Measurements from ENCODE around the gene MRPL49. TPM values are rescaled to one million over a fixed set of nuclear protein-coding genes. Genes with fewer than 3 reads are reported as not detected.

MRPL49 gene
- total and polyA plus RNA-seq, 2 donors (not counting 3 experiments of a cell fraction or from before 2014, with no cell fraction given): 49.7 to 90.4 TPM

- BruUV-seq (replicated peaks): no TSS peak
- H3K79me2 ChIP-seq (ENCODE audit: control insufficient read depth, insufficient read depth, low read length): peaks cover 19% of the 10 kb centered on the region
- H3K9me3 ChIP-seq (replicated peaks; ENCODE audit: control insufficient read depth, insufficient read depth, low read length): no peaks in the 10 kb centered on the region
- dilution Hi-C loops (cut with MboI; ENCODE audit: extremely low pct_ligation_motif_present, low sequenced_read_pairs) (no loop called here), intact Hi-C loops (cut with micrococcal nuclease) (no loop called here)
- ChIA-PET CTCF (no interaction called here), POLR2A (no interaction called here)
- TF ChIP-seq MAX (IDR thresholded peaks at IDR 0.05; ENCODE audit: insufficient read depth, insufficient read length): no peak
- no peak overlapping the region for H3K27ac ChIP-seq (ENCODE audit: insufficient read depth, low read depth, low read length)
- no peak overlapping the region for H3K4me2 ChIP-seq (ENCODE audit: insufficient read depth, low read length)
- H3K4me1 ChIP-seq (ENCODE audit: control insufficient read depth, extremely low read depth, insufficient read depth, low read length): peaks cover 14% of the 10 kb centered on the region
- no peak overlapping the region for H3K9ac ChIP-seq (replicated peaks; ENCODE audit: extremely low read depth, insufficient read depth, low read length)
- H3K9me1 ChIP-seq (replicated peaks; ENCODE audit: control insufficient read depth, extremely low read depth, insufficient read depth, low read length): no peaks in the 10 kb centered on the region
- H2AFZ ChIP-seq (ENCODE audit: low read depth, low read length): no peak overlapping the region
- H4K20me1 ChIP-seq (replicated peaks; ENCODE audit: control insufficient read depth, extremely low read depth, insufficient read depth, low read length): no peaks in the 10 kb centered on the region
- no peak for FAIRE-seq
- peaks cover 5 to 28% of the 10 kb centered on the region in 2 experiments for H3K36me3 ChIP-seq (ENCODE audit: control insufficient read depth in 2 of 2, extremely low read depth in 1 of 2, insufficient read depth in 2 of 2, low read length in 2 of 2)
- no peak overlapping the region for H3K4me3 ChIP-seq (replicated peaks in 1 of 3; ENCODE audit: insufficient read depth in 1 of 3, low read depth in 1 of 3, low read length in 3 of 3)
- H3K27me3 ChIP-seq (ENCODE audit: control insufficient read depth in 2 of 2, insufficient read depth in 2 of 2, low read length in 2 of 2): no peaks in the 10 kb centered on the region
- no peak for DNase-seq (ENCODE audit: low read depth, low spot score)
Observed at GRCh38 chr11:65087827-65088226, 34.3 kb upstream of the MRPL49 start.

DNA sequence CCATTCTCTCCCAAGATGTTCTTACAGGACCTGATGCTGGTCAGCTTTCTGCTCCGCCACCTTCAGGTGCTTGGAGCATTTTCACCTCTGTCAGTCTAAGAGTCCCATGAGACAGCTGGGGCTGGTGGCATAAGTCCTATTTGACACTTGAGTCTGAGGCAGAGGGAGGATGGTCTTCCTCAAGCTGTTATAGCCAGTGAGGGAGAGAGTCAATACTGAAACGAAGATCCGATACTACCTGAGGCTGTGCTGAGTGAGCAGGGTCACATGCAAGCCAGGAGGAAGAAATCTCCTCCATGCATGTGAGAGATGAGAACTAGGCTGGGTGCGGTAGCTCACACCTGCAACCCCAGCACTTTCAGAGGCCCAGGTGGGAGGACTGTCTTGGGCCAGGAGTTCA lies 32.5 kb upstream of the MRPL49 start:
- ChIA-PET CTCF (interaction anchor here (1.0 kb wide), 1 partner anchor 14 kb away, joined by 3 read pairs; no protein-coding TSS in a partner anchor), POLR2A (no interaction called here)
- H3K9me3 ChIP-seq (replicated peaks; ENCODE audit: control insufficient read depth, insufficient read depth, low read length): no peaks in the 10 kb centered on the region
- dilution Hi-C loops (cut with MboI; ENCODE audit: extremely low pct_ligation_motif_present, low sequenced_read_pairs) (no loop called here), intact Hi-C loops (cut with micrococcal nuclease) (no loop called here)
- H4K20me1 ChIP-seq (replicated peaks; ENCODE audit: control insufficient read depth, extremely low read depth, insufficient read depth, low read length): no peaks in the 10 kb centered on the region
- no peaks in the 10 kb centered on the region for H3K27me3 ChIP-seq (ENCODE audit: control insufficient read depth in 2 of 2, insufficient read depth in 2 of 2, low read length in 2 of 2)
- H3K4me1 ChIP-seq (ENCODE audit: control insufficient read depth, extremely low read depth, insufficient read depth, low read length): peaks cover 8% of the 10 kb centered on the region
- FAIRE-seq (no peak), DNase-seq (ENCODE audit: low read depth, low spot score) (no peak)
- TF ChIP-seq MYC (IDR thresholded peaks at IDR 0.05; ENCODE audit: low read depth, low read length): no peak
- TF ChIP-seq POLR2A (IDR thresholded peaks at IDR 0.05; ENCODE audit: low read depth, low read length): no peak
- TF ChIP-seq, protein P1, sequence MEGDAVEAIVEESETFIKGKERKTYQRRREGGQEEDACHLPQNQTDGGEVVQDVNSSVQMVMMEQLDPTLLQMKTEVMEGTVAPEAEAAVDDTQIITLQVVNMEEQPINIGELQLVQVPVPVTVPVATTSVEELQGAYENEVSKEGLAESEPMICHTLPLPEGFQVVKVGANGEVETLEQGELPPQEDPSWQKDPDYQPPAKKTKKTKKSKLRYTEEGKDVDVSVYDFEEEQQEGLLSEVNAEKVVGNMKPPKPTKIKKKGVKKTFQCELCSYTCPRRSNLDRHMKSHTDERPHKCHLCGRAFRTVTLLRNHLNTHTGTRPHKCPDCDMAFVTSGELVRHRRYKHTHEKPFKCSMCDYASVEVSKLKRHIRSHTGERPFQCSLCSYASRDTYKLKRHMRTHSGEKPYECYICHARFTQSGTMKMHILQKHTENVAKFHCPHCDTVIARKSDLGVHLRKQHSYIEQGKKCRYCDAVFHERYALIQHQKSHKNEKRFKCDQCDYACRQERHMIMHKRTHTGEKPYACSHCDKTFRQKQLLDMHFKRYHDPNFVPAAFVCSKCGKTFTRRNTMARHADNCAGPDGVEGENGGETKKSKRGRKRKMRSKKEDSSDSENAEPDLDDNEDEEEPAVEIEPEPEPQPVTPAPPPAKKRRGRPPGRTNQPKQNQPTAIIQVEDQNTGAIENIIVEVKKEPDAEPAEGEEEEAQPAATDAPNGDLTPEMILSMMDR (IDR thresholded peaks at IDR 0.05; ENCODE audit: extremely low read depth in 1 of 2, insufficient read depth in 1 of 2, low read depth in 1 of 2, low read length in 2 of 2): no peak
- TF ChIP-seq MAX (IDR thresholded peaks at IDR 0.05; ENCODE audit: insufficient read depth, insufficient read length): no peak
- TF ChIP-seq FOS (IDR thresholded peaks at IDR 0.05; ENCODE audit: borderline replicate concordance, insufficient read depth, low read length): no peak
- TF ChIP-seq JUN (IDR thresholded peaks at IDR 0.05; ENCODE audit: borderline replicate concordance, insufficient read depth, insufficient read length, low read depth): no peak
- no peak for TF ChIP-seq EZH2 (IDR thresholded peaks at IDR 0.05; ENCODE audit: borderline replicate concordance, low read depth, low read length, severe bottlenecking)
- TF ChIP-seq POLR2AphosphoS5 (IDR thresholded peaks at IDR 0.05; ENCODE audit: insufficient read depth, low read depth, low read length): no peak
- no peak for TF ChIP-seq GATA2 (IDR thresholded peaks at IDR 0.05; ENCODE audit: insufficient read depth, insufficient read length, low read depth, low read length)
- H3K27ac ChIP-seq (ENCODE audit: insufficient read depth, low read depth, low read length): no peak overlapping the region
- H3K36me3 ChIP-seq (ENCODE audit: control insufficient read depth in 2 of 2, extremely low read depth in 1 of 2, insufficient read depth in 2 of 2, low read length in 2 of 2): peaks cover 5 to 28% of the 10 kb centered on the region in 2 experiments
- no peaks in the 10 kb centered on the region for H3K9me1 ChIP-seq (replicated peaks; ENCODE audit: control insufficient read depth, extremely low read depth, insufficient read depth, low read length)
- BruUV-seq (replicated peaks): no TSS peak
- peaks cover 7% of the 10 kb centered on the region for H3K79me2 ChIP-seq (ENCODE audit: control insufficient read depth, insufficient read depth, low read length)
- no peak overlapping the region for H3K9ac ChIP-seq (replicated peaks; ENCODE audit: extremely low read depth, insufficient read depth, low read length)
- H3K4me3 ChIP-seq (replicated peaks in 1 of 3; ENCODE audit: insufficient read depth in 1 of 3, low read depth in 1 of 3, low read length in 3 of 3): no peak overlapping the region
- H3K4me2 ChIP-seq (ENCODE audit: insufficient read depth, low read length): no peak overlapping the region
- H2AFZ ChIP-seq (ENCODE audit: low read depth, low read length): no peak overlapping the region
